HepG2 (cell line): ENCODE measurements around the gene TM2D3. TPM values are rescaled to one million over a fixed set of nuclear protein-coding genes. Genes with fewer than 3 reads are reported as not detected.

Source experiments
- ATAC-seq: fragments of 200-7000 bp; cut with Tn5 transposase; 3 replicates; pipeline ENCODE4 v1.9.1; 2020; ENCODE audit warnings: mild to moderate bottlenecking, moderate library complexity
- BruUV-seq: library from RNA; stranded (reverse); fragments of 400-500 nt; replicated peaks from 2 replicates; lab custom pipeline; 2021; lab: Mats Ljungman, UMichigan
- CTCF ChIA-PET: fragments of 300-600 bp; formaldehyde crosslinking; extraction: SDS; loops from one replicate; lab custom pipeline; 2021; ENCODE audit warnings: low total read pairs, inconsistent platforms, low intra/inter-chr PET ratio; lab: Yijun Ruan, JAX
- POLR2A ChIA-PET: fragments of 350-600 bp; sonication (Branson Sonifier 250); formaldehyde crosslinking; loops from one replicate; lab custom pipeline; 2020; ENCODE audit warnings: antibody characterized with exemption, inconsistent platforms; lab: Yijun Ruan, JAX
- DNase-seq: peaks from one replicate; pipeline ENCODE4 v3.0.0-alpha.2; 2015; ENCODE audit warnings: low spot score
- FAIRE-seq: peaks from 3 replicates; lab custom pipeline; 2011; peaks lifted over from hg19 to GRCh38; lab: Jason Lieb, UNC
- H2AFZ ChIP-seq: one replicate; pipeline ENCODE4 v1.6.1; 2011; ENCODE audit warnings: low read length, inconsistent platforms
- H3K27ac ChIP-seq: fragments of 300-600 bp; 3 replicates; pipeline ENCODE4 v1.8.0; 2011; ENCODE audit warnings: mixed run types, mild to moderate bottlenecking, mixed read lengths, low read length, inconsistent platforms; ENCODE audit not compliant: insufficient read depth; ENCODE audit errors: extremely low read length
- H3K27me3 ChIP-seq, 2 experiments: fragments of 200-600 bp in 1 of 2; 2 replicates in 1 of 2; 3 replicates in 1 of 2; pipeline versions ENCODE4 v1.6.0 to v1.8.0; 2011; ENCODE audit warnings: low read length in 2 of 2, mild to moderate bottlenecking in 2 of 2, moderate library complexity in 2 of 2, inconsistent platforms in 1 of 2; ENCODE audit not compliant: insufficient read depth in 2 of 2, control insufficient read depth in 1 of 2
- H3K36me3 ChIP-seq, 2 experiments: fragments of 200-600 bp in 1 of 2; replicated peaks in 1 of 2; 2 replicates in 1 of 2; 3 replicates in 1 of 2; pipeline versions ENCODE4 v1.5.1 to v1.8.0; 2011; ENCODE audit warnings: low read length in 2 of 2, inconsistent platforms in 1 of 2; ENCODE audit not compliant: insufficient read depth in 2 of 2, control insufficient read depth in 1 of 2
- H3K4me1 ChIP-seq: 2 replicates; pipeline ENCODE4 v1.5.1; 2012; ENCODE audit warnings: low read length, inconsistent platforms; ENCODE audit not compliant: insufficient read depth
- H3K4me2 ChIP-seq: 2 replicates; pipeline ENCODE4 v1.6.0; 2011; ENCODE audit warnings: low read depth, low read length, inconsistent platforms
- H3K4me3 ChIP-seq, 3 experiments: fragments of 200-600 bp in 1 of 3; sonication (generic), shearing (Covaris generic) in 1 of 3; replicated peaks in 1 of 3; 2 replicates each; pipeline ENCODE4 v1.5.1; 2011 to 2016; ENCODE audit warnings: low read length in 3 of 3, inconsistent platforms in 2 of 3, low read depth in 2 of 3, mild to moderate bottlenecking in 2 of 3, control low read depth in 1 of 3, mixed read lengths in 1 of 3; ENCODE audit not compliant: insufficient read depth in 1 of 3
- H3K79me2 ChIP-seq: one replicate; pipeline ENCODE4 v1.6.1; 2011; ENCODE audit warnings: low read length, inconsistent platforms; ENCODE audit not compliant: insufficient read depth
- H3K9ac ChIP-seq: 2 replicates; pipeline ENCODE4 v1.6.0; 2011; ENCODE audit warnings: mild to moderate bottlenecking, low read depth, low read length, inconsistent platforms; ENCODE audit not compliant: insufficient read depth
- H3K9me3 ChIP-seq: 2 replicates; pipeline ENCODE4 v1.5.1; 2012; ENCODE audit warnings: mild to moderate bottlenecking, low read length
- H4K20me1 ChIP-seq: 2 replicates; pipeline ENCODE4 v1.6.0; 2011; ENCODE audit warnings: inconsistent platforms, mild to moderate bottlenecking, low read length, moderate library complexity; ENCODE audit not compliant: insufficient read depth
- CENPT ChIP-seq: sonication (generic); formaldehyde crosslinking; IDR thresholded peaks from 2 replicates; pipeline ENCODE4 v1.8.0; 2022; ENCODE audit warnings: low read depth, mild to moderate bottlenecking, moderate library complexity, missing genetic modification reagents
- ETV6 ChIP-seq: sonication (generic); formaldehyde crosslinking; conservative IDR thresholded peaks from 2 replicates; pipeline ENCODE4 v1.4.0; 2020; ENCODE audit warnings: missing genetic modification reagents
- MIER2 ChIP-seq: IDR thresholded peaks from 2 replicates; pipeline ENCODE4 v1.6.1; 2016; ENCODE audit warnings: missing biosample characterization, missing genetic modification reagents
- MNT ChIP-seq: fragments of 450-650 bp; IDR thresholded peaks from 2 replicates; pipeline ENCODE4 v1.6.1; 2016
- PAF1 ChIP-seq: IDR thresholded peaks from 2 replicates; pipeline ENCODE4 v1.6.1; 2016; ENCODE audit warnings: missing genetic modification reagents, missing compliant biosample characterization
- PAX8 ChIP-seq: sonication (generic); formaldehyde crosslinking; IDR thresholded peaks from 2 replicates; pipeline ENCODE4 v1.8.0; 2022; ENCODE audit warnings: mild to moderate bottlenecking, missing genetic modification reagents, borderline replicate concordance
- ZGPAT ChIP-seq: IDR thresholded peaks from 2 replicates; pipeline ENCODE4 v1.6.1; 2016; ENCODE audit warnings: mild to moderate bottlenecking
- ZIK1 ChIP-seq: sonication (generic); formaldehyde crosslinking; IDR thresholded peaks from 2 replicates; pipeline ENCODE4 v1.5.0; 2020; ENCODE audit warnings: mild to moderate bottlenecking, low read depth, missing genetic modification reagents, borderline replicate concordance
- ZNF224 ChIP-seq: sonication (generic); formaldehyde crosslinking; IDR thresholded peaks from 2 replicates; pipeline ENCODE4 v1.5.0; 2020; ENCODE audit warnings: mild to moderate bottlenecking, missing genetic modification reagents
- ZNF225 ChIP-seq: sonication (generic); formaldehyde crosslinking; IDR thresholded peaks from 2 replicates; pipeline ENCODE4 v1.4.0; 2020; ENCODE audit warnings: mild to moderate bottlenecking, missing genetic modification reagents
- ZNF253 ChIP-seq: sonication (generic); formaldehyde crosslinking; IDR thresholded peaks from 2 replicates; pipeline ENCODE4 v1.8.0; 2022; ENCODE audit warnings: mild to moderate bottlenecking, missing genetic modification reagents, borderline replicate concordance
- ZNF256 ChIP-seq: sonication (generic); formaldehyde crosslinking; conservative IDR thresholded peaks from 2 replicates; pipeline ENCODE4 v1.4.0; 2020; ENCODE audit warnings: missing genetic modification reagents
- ZNF44 ChIP-seq: sonication (generic); formaldehyde crosslinking; IDR thresholded peaks from 2 replicates; pipeline ENCODE4 v1.5.1; 2020; ENCODE audit warnings: mild to moderate bottlenecking, missing genetic modification reagents
- ZNF775 ChIP-seq: sonication (generic); formaldehyde crosslinking; IDR thresholded peaks from 2 replicates; pipeline ENCODE4 v1.4.0; 2020; ENCODE audit warnings: missing genetic modification reagents, mild to moderate bottlenecking, moderate library complexity, borderline replicate concordance
- ZNF841 ChIP-seq: sonication (generic); formaldehyde crosslinking; IDR thresholded peaks from 2 replicates; pipeline ENCODE4 v1.8.1; 2023; ENCODE audit warnings: missing genetic modification reagents, borderline replicate concordance
- ZZZ3 ChIP-seq: sonication (generic); formaldehyde crosslinking; IDR thresholded peaks from 2 replicates; pipeline ENCODE4 v1.4.0; 2020; ENCODE audit warnings: missing genetic modification reagents, mild to moderate bottlenecking, borderline replicate concordance
- WGBS: methylation state at CpG from one replicate; pipeline ENCODE4 v1.1.6; 2017; ENCODE audit warnings: low lambda C conversion rate; 5-methylcytosine and 5-hydroxymethylcytosine counted together
- in situ Hi-C: cut with HindIII; loops from 2 replicates; pipeline ENCODE4 v1.10.0; 2017; ENCODE audit warnings: low pct_unique_long_range_greater_than_20kb; ENCODE audit not compliant: extremely low pct_ligation_motif_present
- intact Hi-C: fragments of 100-400 bp; cut with micrococcal nuclease; formaldehyde crosslinking; loops from one replicate; pipeline ENCODE4 v1.10.0; 2022; ENCODE audit not compliant: unreplicated experiment
- polyA plus RNA-seq, 8 experiments: library from polyadenylated mRNA; depleted of rRNA in 3 of 8; stranded (reverse) in 7 of 8; unstranded in 1 of 8; fragments of >200 nt; fragmentation: Illumina TruSeq in 4 of 8; extraction: Trizol in 4 of 8; gene quantifications; 2 replicates each; pipeline versions ENCODE4 v1.2.1 to v1.2.3, GENCODE V29; 2011 to 2016; ENCODE audit warnings: low read depth in 4 of 8, missing spikeins in 1 of 8, mixed read lengths in 1 of 8; ENCODE audit not compliant: insufficient read depth in 1 of 8
- total RNA-seq, 5 experiments: library from RNA; depleted of rRNA; stranded (reverse); fragments of >200 nt; fragmentation: Illumina TruSeq; extraction: Trizol; gene quantifications; 2 replicates each; pipeline ENCODE4 v1.2.3, GENCODE V29; 2016; ENCODE audit warnings: low read depth in 1 of 5

TM2D3 gene
- total and polyA plus RNA-seq, 2 of the 13 experiments (the other 11 are each of a cell fraction or from before 2014, with no cell fraction given), result 31.1 to 72.7 TPM

GRCh38 chr15:101657968-101658784 lies 6.0 kb upstream of the TM2D3 start:
- H2AFZ ChIP-seq, result no peak overlapping the region
- no peaks in the 10 kb centered on the region for H4K20me1 ChIP-seq
- ATAC-seq (no peak), FAIRE-seq (no peak), DNase-seq (no peak)
- no peak for TF ChIP-seq ZNF841 (CRISPR knock-in tag)
- ChIA-PET POLR2A (no interaction called here), CTCF (no interaction called here)
- intact Hi-C loops, result no loop called here
- H3K27ac ChIP-seq, result no peak overlapping the region
- H3K9ac ChIP-seq, result no peak overlapping the region
- H3K4me1 ChIP-seq, result peaks cover 6% of the 10 kb centered on the region
- no peaks in the 10 kb centered on the region for H3K9me3 ChIP-seq
- H3K27me3 ChIP-seq, result no peaks in the 10 kb centered on the region
- in situ Hi-C loops, result no loop called here
- H3K36me3 ChIP-seq, result peaks cover 2 to 17% of the 10 kb centered on the region in 2 experiments; a peak in 4 of 5 replicates
- H3K79me2 ChIP-seq, result no peaks in the 10 kb centered on the region
- 98% methylated on average over 9 of the region's 9 CpGs for WGBS
- no peak overlapping the region for H3K4me2 ChIP-seq
- no peak overlapping the region for H3K4me3 ChIP-seq
- no TSS peak for BruUV-seq

GRCh38 chr15:101657171-101657570 lies 5.0 kb upstream of the TM2D3 start:
- ATAC-seq, result no peak
- no peak for TF ChIP-seq ZNF256 (CRISPR knock-in tag)
- TF ChIP-seq PAF1, result no peak
- no peak for TF ChIP-seq ZNF253
- no peak for TF ChIP-seq ZNF44 (CRISPR knock-in tag)
- TF ChIP-seq ZNF775 (CRISPR knock-in tag), result no peak
- TF ChIP-seq MIER2 (CRISPR knock-in tag), result no peak
- no peak for TF ChIP-seq ZIK1
- no peak for TF ChIP-seq ZNF225 (CRISPR knock-in tag)
- TF ChIP-seq ETV6 (CRISPR knock-in tag), result no peak
- no peak for TF ChIP-seq MNT
- no peak for TF ChIP-seq ZZZ3
- no peak for TF ChIP-seq PAX8 (CRISPR knock-in tag)
- no peak for TF ChIP-seq CENPT (CRISPR knock-in tag)
- TF ChIP-seq ZGPAT (CRISPR knock-in tag), result no peak
- no peak for TF ChIP-seq ZNF224 (CRISPR knock-in tag)

More at GRCh38 chr15:101657171-101657570, 5.0 kb upstream of the TM2D3 start:
- no peak overlapping the region for H3K4me3 ChIP-seq
- no peak for FAIRE-seq
- no peaks in the 10 kb centered on the region for H3K9me3 ChIP-seq
- H3K36me3 ChIP-seq, result peaks cover 2 to 17% of the 10 kb centered on the region in 2 experiments; a peak in 4 of 5 replicates
- intact Hi-C loops (no loop called here), in situ Hi-C loops (no loop called here)
- H3K27ac ChIP-seq, result no peak overlapping the region
- WGBS, result 96% methylated on average over 10 of the region's 10 CpGs
- CTCF ChIA-PET, result no interaction called here
- DNase-seq, result no peak
- no peak overlapping the region for H2AFZ ChIP-seq
- peaks cover 3% of the 10 kb centered on the region for H3K79me2 ChIP-seq
- no peaks in the 10 kb centered on the region for H3K27me3 ChIP-seq
- peaks cover 12% of the 10 kb centered on the region for H3K4me1 ChIP-seq
- H4K20me1 ChIP-seq, result no peaks in the 10 kb centered on the region
- POLR2A ChIA-PET, result no interaction called here
- BruUV-seq, result no TSS peak
- H3K4me2 ChIP-seq, result no peak overlapping the region
- H3K9ac ChIP-seq, result no peak overlapping the region
